ENCODE measurements around the gene CDCA4.
A peak's percentile ranks its signal among the peaks of the same experiment; 100 is the strongest.

The CDCA4 gene

GRCh38 chr14:104992501-104992900 is 28.4 kb downstream of the CDCA4 start:
- Histone ChIP-seq H3K23ac (ENCODE audit: low read length) (no peak overlapping the region), H3K27me3 (ENCODE audit: insufficient read depth, low read length) (no peaks in the 10 kb centered on the region), H3K36me3 (ENCODE audit: control insufficient read depth in 1 of 2, insufficient read depth in 2 of 2, low read length in 2 of 2) (peaks cover 10 to 12% of the 10 kb centered on the region in 2 experiments), H3K27ac (ENCODE audit: low read depth, low read length) (no peak overlapping the region), H3K79me2 (ENCODE audit: control insufficient read depth, insufficient read depth, low read length, poor library complexity) (no peaks in the 10 kb centered on the region), H3K4ac (ENCODE audit: low read depth, low read length) (no peak overlapping the region), H3K9ac (ENCODE audit: low read length) (no peak overlapping the region), H3K79me1 (ENCODE audit: low read length) (no peaks in the 10 kb centered on the region), H2AFZ (ENCODE audit: insufficient read depth, low read length, poor library complexity) (no peak overlapping the region), H3K14ac (ENCODE audit: low read length) (no peak overlapping the region), H3K4me3 (ENCODE audit: low read depth, low read length) (no peak overlapping the region), H4K8ac (ENCODE audit: low read depth, low read length) (no peak overlapping the region), H3K18ac (ENCODE audit: low read length) (no peak overlapping the region), H3K4me1 (ENCODE audit: control insufficient read depth in 1 of 2, insufficient read depth in 2 of 2, low read length in 2 of 2) (no peaks in the 10 kb centered on the region), H3K4me2 (ENCODE audit: low read length) (no peak overlapping the region), H2AK5ac (ENCODE audit: low read length) (no peak overlapping the region), H4K91ac (ENCODE audit: low read depth, low read length) (no peak overlapping the region), H4K12ac (ENCODE audit: low read depth, low read length) (no peak overlapping the region), H2BK12ac (ENCODE audit: low read length) (no peak overlapping the region), H2BK5ac (ENCODE audit: low read depth, low read length, poor library complexity) (no peak overlapping the region), H3K9me3 (ENCODE audit: insufficient read depth, low read depth, low read length) (peaks cover 12% of the 10 kb centered on the region), H2BK120ac (ENCODE audit: insufficient read depth, low read length, poor library complexity) (no peak overlapping the region)
- WGBS (ENCODE audit: extremely low coverage, insufficient coverage, insufficient read length): no CpG with 5 or more reads among the region's 11 CpGs
- DNase-seq: no peak

- Histone ChIP-seq H3K79me1 (ENCODE audit: low read length) (no peaks in the 10 kb centered on the region), H3K27ac (ENCODE audit: low read depth, low read length) (no peak overlapping the region), H3K4me1 (ENCODE audit: control insufficient read depth in 1 of 2, insufficient read depth in 2 of 2, low read length in 2 of 2) (no peaks in the 10 kb centered on the region), H3K4ac (ENCODE audit: low read depth, low read length) (no peak overlapping the region), H3K18ac (ENCODE audit: low read length) (no peak overlapping the region), H4K12ac (ENCODE audit: low read depth, low read length) (no peak overlapping the region), H4K8ac (ENCODE audit: low read depth, low read length) (no peak overlapping the region), H2BK5ac (ENCODE audit: low read depth, low read length, poor library complexity) (no peak overlapping the region), H3K36me3 (ENCODE audit: control insufficient read depth in 1 of 2, insufficient read depth in 2 of 2, low read length in 2 of 2) (peaks cover 10 to 12% of the 10 kb centered on the region in 2 experiments), H2BK120ac (ENCODE audit: insufficient read depth, low read length, poor library complexity) (no peak overlapping the region), H2BK12ac (ENCODE audit: low read length) (no peak overlapping the region), H3K14ac (ENCODE audit: low read length) (no peak overlapping the region), H3K9me3 (ENCODE audit: insufficient read depth, low read depth, low read length) (peaks cover 10% of the 10 kb centered on the region), H3K23ac (ENCODE audit: low read length) (no peak overlapping the region), H3K79me2 (ENCODE audit: control insufficient read depth, insufficient read depth, low read length, poor library complexity) (no peaks in the 10 kb centered on the region), H2AK5ac (ENCODE audit: low read length) (no peak overlapping the region), H3K9ac (ENCODE audit: low read length) (no peak overlapping the region), H3K27me3 (ENCODE audit: insufficient read depth, low read length) (no peaks in the 10 kb centered on the region), H3K4me3 (ENCODE audit: low read depth, low read length) (peak overlapping the region; percentile 32), H3K4me2 (ENCODE audit: low read length) (no peak overlapping the region), H2AFZ (ENCODE audit: insufficient read depth, low read length, poor library complexity) (no peak overlapping the region), H4K91ac (ENCODE audit: low read depth, low read length) (no peak overlapping the region)
- WGBS (ENCODE audit: extremely low coverage, insufficient coverage, insufficient read length): no CpG with 5 or more reads among the region's 34 CpGs
- no peak for DNase-seq
Measured at GRCh38 chr14:104991896-104992230, 29.0 kb downstream of the CDCA4 start.

- Histone ChIP-seq H3K18ac (ENCODE audit: low read length) (no peak overlapping the region), H3K14ac (ENCODE audit: low read length) (no peak overlapping the region), H3K9ac (ENCODE audit: low read length) (no peak overlapping the region), H4K8ac (ENCODE audit: low read depth, low read length) (no peak overlapping the region), H4K12ac (ENCODE audit: low read depth, low read length) (no peak overlapping the region), H3K4me1 (ENCODE audit: control insufficient read depth in 1 of 2, insufficient read depth in 2 of 2, low read length in 2 of 2) (peaks cover 5 to 6% of the 10 kb centered on the region in 2 experiments), H3K27me3 (ENCODE audit: insufficient read depth, low read length) (no peaks in the 10 kb centered on the region), H3K27ac (ENCODE audit: low read depth, low read length) (no peak overlapping the region), H3K4ac (ENCODE audit: low read depth, low read length) (no peak overlapping the region), H2AFZ (ENCODE audit: insufficient read depth, low read length, poor library complexity) (no peak overlapping the region), H2BK12ac (ENCODE audit: low read length) (no peak overlapping the region), H3K23ac (ENCODE audit: low read length) (no peak overlapping the region), H3K4me2 (ENCODE audit: low read length) (no peak overlapping the region), H3K79me1 (ENCODE audit: low read length) (no peaks in the 10 kb centered on the region), H3K4me3 (ENCODE audit: low read depth, low read length) (no peak overlapping the region), H3K79me2 (ENCODE audit: control insufficient read depth, insufficient read depth, low read length, poor library complexity) (peaks cover 4% of the 10 kb centered on the region), H3K9me3 (ENCODE audit: insufficient read depth, low read depth, low read length) (peaks cover 9% of the 10 kb centered on the region), H2AK5ac (ENCODE audit: low read length) (no peak overlapping the region), H3K36me3 (ENCODE audit: control insufficient read depth in 1 of 2, insufficient read depth in 2 of 2, low read length in 2 of 2) (peaks cover 10% of the 10 kb centered on the region in 2 experiments), H2BK5ac (ENCODE audit: low read depth, low read length, poor library complexity) (no peak overlapping the region), H4K91ac (ENCODE audit: low read depth, low read length) (no peak overlapping the region), H2BK120ac (ENCODE audit: insufficient read depth, low read length, poor library complexity) (no peak overlapping the region)
- DNase-seq: peak in 1 of 2 donors; percentile 33
- WGBS (ENCODE audit: extremely low coverage, insufficient coverage, insufficient read length): no CpG with 5 or more reads among the region's 7 CpGs
Measured at GRCh38 chr14:104989951-104990303, 31.0 kb downstream of the CDCA4 start.

- Histone ChIP-seq H4K8ac (ENCODE audit: low read depth, low read length) (no peak overlapping the region), H2BK5ac (ENCODE audit: low read depth, low read length, poor library complexity) (no peak overlapping the region), H3K9ac (ENCODE audit: low read length) (no peak overlapping the region), H2BK12ac (ENCODE audit: low read length) (no peak overlapping the region), H2AK5ac (ENCODE audit: low read length) (no peak overlapping the region), H3K18ac (ENCODE audit: low read length) (no peak overlapping the region), H3K4me3 (ENCODE audit: low read depth, low read length) (no peak overlapping the region), H3K79me1 (ENCODE audit: low read length) (no peaks in the 10 kb centered on the region), H3K27ac (ENCODE audit: low read depth, low read length) (no peak overlapping the region), H3K79me2 (ENCODE audit: control insufficient read depth, insufficient read depth, low read length, poor library complexity) (peaks cover 4% of the 10 kb centered on the region), H3K9me3 (ENCODE audit: insufficient read depth, low read depth, low read length) (peaks cover 9% of the 10 kb centered on the region), H2BK120ac (ENCODE audit: insufficient read depth, low read length, poor library complexity) (no peak overlapping the region), H3K27me3 (ENCODE audit: insufficient read depth, low read length) (no peaks in the 10 kb centered on the region), H3K4ac (ENCODE audit: low read depth, low read length) (no peak overlapping the region), H3K4me2 (ENCODE audit: low read length) (no peak overlapping the region), H3K14ac (ENCODE audit: low read length) (no peak overlapping the region), H4K91ac (ENCODE audit: low read depth, low read length) (no peak overlapping the region), H3K36me3 (ENCODE audit: control insufficient read depth in 1 of 2, insufficient read depth in 2 of 2, low read length in 2 of 2) (peaks cover 8 to 10% of the 10 kb centered on the region in 2 experiments), H3K4me1 (ENCODE audit: control insufficient read depth in 1 of 2, insufficient read depth in 2 of 2, low read length in 2 of 2) (peaks cover 5 to 6% of the 10 kb centered on the region in 2 experiments), H4K12ac (ENCODE audit: low read depth, low read length) (no peak overlapping the region), H2AFZ (ENCODE audit: insufficient read depth, low read length, poor library complexity) (no peak overlapping the region), H3K23ac (ENCODE audit: low read length) (no peak overlapping the region)
- DNase-seq: no peak
- no CpG with 5 or more reads among the region's 16 CpGs for WGBS (ENCODE audit: extremely low coverage, insufficient coverage, insufficient read length)
Measured at GRCh38 chr14:104989236-104989950, 31.5 kb downstream of the CDCA4 start.

All from trophoblast cell (in vitro differentiated cells and primary cell).